DOHH2 (cell line): ENCODE measurements around the gene NAA50.

Experiments used
- H3F3A ChIP-seq: fragments of 200-600 bp; sonication (generic), shearing (Covaris generic); 2 replicates; pipeline ENCODE4 v1.6.0; 2016; ENCODE audit warnings: antibody characterized with exemption, mild to moderate bottlenecking; ENCODE audit not compliant: control insufficient read depth, insufficient read depth
- H3K27ac ChIP-seq: fragments of 200-600 bp; sonication (generic); 2 replicates; pipeline ENCODE4 v1.5.1; 2014; ENCODE audit warnings: low read depth, mild to moderate bottlenecking, low read length, moderate library complexity
- H3K27me3 ChIP-seq: fragments of 200-600 bp; sonication (generic); 2 replicates; pipeline ENCODE4 v1.6.1; 2014; ENCODE audit warnings: mild to moderate bottlenecking, low read length, mixed read lengths; ENCODE audit not compliant: control insufficient read depth
- H3K36me3 ChIP-seq: fragments of 200-600 bp; sonication (generic); 2 replicates; pipeline ENCODE4 v1.6.1; 2014; ENCODE audit warnings: mild to moderate bottlenecking, low read length, moderate library complexity, mixed read lengths; ENCODE audit not compliant: control insufficient read depth
- H3K4me1 ChIP-seq: fragments of 200-600 bp; sonication (generic); 2 replicates; pipeline ENCODE4 v1.6.1; 2014; ENCODE audit warnings: mild to moderate bottlenecking, low read length, mixed read lengths; ENCODE audit not compliant: control insufficient read depth
- H3K4me2 ChIP-seq: fragments of 200-600 bp; sonication (generic); 2 replicates; pipeline ENCODE4 v1.6.0; 2014; ENCODE audit warnings: mild to moderate bottlenecking, low read length, moderate library complexity
- H3K4me3 ChIP-seq: fragments of 200-600 bp; sonication (generic); 2 replicates; pipeline ENCODE4 v1.5.1; 2014; ENCODE audit warnings: mild to moderate bottlenecking, low read length, mixed read lengths
- H3K79me2 ChIP-seq: fragments of 200-600 bp; sonication (generic); 2 replicates; pipeline ENCODE4 v1.6.1; 2014; ENCODE audit warnings: mild to moderate bottlenecking, low read length, mixed read lengths; ENCODE audit not compliant: control insufficient read depth
- H3K9me2 ChIP-seq: fragments of 200-600 bp; sonication (generic); replicated peaks from 2 replicates; pipeline ENCODE4 v1.6.1; 2014; ENCODE audit warnings: mild to moderate bottlenecking, low read length, mixed read lengths; ENCODE audit not compliant: control insufficient read depth
- H3K9me3 ChIP-seq: fragments of 200-600 bp; sonication (generic); 2 replicates; pipeline ENCODE4 v1.6.1; 2014; ENCODE audit warnings: antibody characterized with exemption, low read length, mixed read lengths; ENCODE audit not compliant: control insufficient read depth, insufficient read depth
- H4K20me1 ChIP-seq: fragments of 200-600 bp; sonication (generic); 2 replicates; pipeline ENCODE4 v1.6.0; 2014; ENCODE audit warnings: low read depth, mild to moderate bottlenecking, antibody characterized with exemption, low read length, moderate library complexity; ENCODE audit not compliant: control insufficient read depth, insufficient read depth
- CTCF ChIP-seq: fragments of 200-600 bp; sonication (generic); IDR thresholded peaks from one replicate; pipeline ENCODE4 v1.5.1; 2014; ENCODE audit warnings: antibody characterized with exemption, mild to moderate bottlenecking, low read depth, low read length; ENCODE audit not compliant: poor library complexity, severe bottlenecking
- EZH2phosphoT487 ChIP-seq: fragments of 200-600 bp; sonication (generic); IDR thresholded peaks from 2 replicates; pipeline ENCODE4 v1.6.1; 2017; ENCODE audit warnings: borderline replicate concordance, mild to moderate bottlenecking, antibody characterized with exemption, low read length, moderate library complexity, mixed read lengths

NAA50 gene

GRCh38 chr3:113719294-113719693 is 26.8 kb downstream of the NAA50 start:
- Histone ChIP-seq H3K79me2 (peaks cover 12% of the 10 kb centered on the region), H3K36me3 (peaks cover 67% of the 10 kb centered on the region), H3K27me3 (no peaks in the 10 kb centered on the region), H4K20me1 (peaks cover 9% of the 10 kb centered on the region), H3F3A (peaks cover 24% of the 10 kb centered on the region), H3K4me1 (no peaks in the 10 kb centered on the region), H3K27ac (no peak overlapping the region), H3K4me2 (no peak overlapping the region), H3K9me3 (no peaks in the 10 kb centered on the region), H3K4me3 (no peak overlapping the region), H3K9me2 (no peaks in the 10 kb centered on the region)
- TF ChIP-seq CTCF (no peak), EZH2phosphoT487 (no peak)

DNA sequence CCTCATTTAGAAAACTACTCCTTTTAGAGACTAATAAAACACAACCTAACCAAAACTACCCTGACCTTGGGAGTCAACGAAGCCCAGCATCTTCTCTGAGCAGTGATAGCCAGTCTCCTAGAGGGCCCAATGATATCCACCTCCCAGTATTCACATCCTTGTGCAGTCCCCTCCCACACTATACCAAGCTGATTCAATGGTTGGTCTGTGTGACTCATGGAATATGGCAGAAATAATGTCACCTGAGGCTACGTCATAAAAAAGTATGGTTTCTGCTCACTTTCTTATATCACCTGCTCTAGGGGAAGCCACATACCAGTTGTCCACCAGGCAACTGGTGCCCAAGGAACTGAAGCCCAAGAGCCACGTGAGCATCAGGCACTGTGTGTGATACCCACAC is 28.2 kb downstream of the NAA50 start:
- no peak for TF ChIP-seq CTCF
- no peak for TF ChIP-seq EZH2phosphoT487
- H3K27me3 ChIP-seq, result no peaks in the 10 kb centered on the region
- H3K4me2 ChIP-seq, result no peak overlapping the region
- H3F3A ChIP-seq, result peaks cover 24% of the 10 kb centered on the region
- peaks cover 7% of the 10 kb centered on the region; the same call in 1 of the 2 replicates for H4K20me1 ChIP-seq
- H3K36me3 ChIP-seq, result peaks cover 52% of the 10 kb centered on the region
- H3K4me1 ChIP-seq, result no peaks in the 10 kb centered on the region
- no peak overlapping the region for H3K27ac ChIP-seq
- H3K79me2 ChIP-seq, result no peaks in the 10 kb centered on the region
- H3K4me3 ChIP-seq, result no peak overlapping the region
- no peaks in the 10 kb centered on the region for H3K9me3 ChIP-seq
- H3K9me2 ChIP-seq, result no peaks in the 10 kb centered on the region

GRCh38 chr3:113717308-113717707 is 28.7 kb downstream of the NAA50 start:
- Histone ChIP-seq H3F3A (peaks cover 22% of the 10 kb centered on the region), H3K9me3 (no peaks in the 10 kb centered on the region), H3K4me2 (no peak overlapping the region), H3K79me2 (no peaks in the 10 kb centered on the region), H3K4me3 (no peak overlapping the region), H3K9me2 (no peaks in the 10 kb centered on the region), H3K27me3 (no peaks in the 10 kb centered on the region), H4K20me1 (peaks cover 5% of the 10 kb centered on the region; the same call in 1 of the 2 replicates), H3K4me1 (no peaks in the 10 kb centered on the region), H3K36me3 (peaks cover 47% of the 10 kb centered on the region), H3K27ac (no peak overlapping the region)
- TF ChIP-seq EZH2phosphoT487 (no peak), CTCF (no peak)
